ENCODE measurements around the gene PDE2A.

- no peak for TF ChIP-seq CTCF (IDR thresholded peaks at IDR 0.05)
- no peak for TF ChIP-seq POLR2A (IDR thresholded peaks at IDR 0.05)
These were observed 6.5 kb upstream of the PDE2A start for GRCh38 chr11:72680624-72681158.
